ENCODE results near the gene ADCK1.

DNA sequence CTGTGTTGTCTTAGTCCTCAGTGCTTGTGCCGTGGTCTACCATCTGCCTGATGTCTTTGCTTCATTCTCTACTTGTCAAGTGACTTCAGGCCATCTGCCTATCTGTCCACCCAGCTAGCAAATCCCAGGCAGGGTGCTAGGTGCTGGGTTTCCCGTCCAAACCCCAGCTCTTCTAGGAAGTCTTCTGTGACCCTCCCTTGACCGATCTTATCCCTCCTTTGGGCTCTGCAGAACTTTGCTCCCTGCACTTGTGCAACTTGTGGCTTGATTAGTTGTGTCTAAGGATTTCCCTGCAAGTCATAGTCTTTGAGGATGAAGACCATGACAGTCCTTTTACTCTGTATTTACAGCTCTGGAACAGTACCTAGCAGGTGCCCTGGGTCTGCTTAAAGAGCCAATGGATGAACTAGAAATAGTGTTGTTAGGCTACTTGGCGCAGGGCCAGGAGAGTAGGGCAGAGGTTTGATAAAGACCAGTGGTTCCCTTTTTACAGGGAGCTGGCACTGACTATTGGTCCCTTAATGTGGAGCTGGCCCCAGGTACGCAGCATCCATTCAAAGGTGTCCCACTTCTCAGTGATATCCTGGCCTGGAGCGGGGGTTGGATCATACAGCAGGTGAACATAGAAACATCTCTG, 60.1 kb downstream of the ADCK1 start:
- TF ChIP-seq, protein P1, sequence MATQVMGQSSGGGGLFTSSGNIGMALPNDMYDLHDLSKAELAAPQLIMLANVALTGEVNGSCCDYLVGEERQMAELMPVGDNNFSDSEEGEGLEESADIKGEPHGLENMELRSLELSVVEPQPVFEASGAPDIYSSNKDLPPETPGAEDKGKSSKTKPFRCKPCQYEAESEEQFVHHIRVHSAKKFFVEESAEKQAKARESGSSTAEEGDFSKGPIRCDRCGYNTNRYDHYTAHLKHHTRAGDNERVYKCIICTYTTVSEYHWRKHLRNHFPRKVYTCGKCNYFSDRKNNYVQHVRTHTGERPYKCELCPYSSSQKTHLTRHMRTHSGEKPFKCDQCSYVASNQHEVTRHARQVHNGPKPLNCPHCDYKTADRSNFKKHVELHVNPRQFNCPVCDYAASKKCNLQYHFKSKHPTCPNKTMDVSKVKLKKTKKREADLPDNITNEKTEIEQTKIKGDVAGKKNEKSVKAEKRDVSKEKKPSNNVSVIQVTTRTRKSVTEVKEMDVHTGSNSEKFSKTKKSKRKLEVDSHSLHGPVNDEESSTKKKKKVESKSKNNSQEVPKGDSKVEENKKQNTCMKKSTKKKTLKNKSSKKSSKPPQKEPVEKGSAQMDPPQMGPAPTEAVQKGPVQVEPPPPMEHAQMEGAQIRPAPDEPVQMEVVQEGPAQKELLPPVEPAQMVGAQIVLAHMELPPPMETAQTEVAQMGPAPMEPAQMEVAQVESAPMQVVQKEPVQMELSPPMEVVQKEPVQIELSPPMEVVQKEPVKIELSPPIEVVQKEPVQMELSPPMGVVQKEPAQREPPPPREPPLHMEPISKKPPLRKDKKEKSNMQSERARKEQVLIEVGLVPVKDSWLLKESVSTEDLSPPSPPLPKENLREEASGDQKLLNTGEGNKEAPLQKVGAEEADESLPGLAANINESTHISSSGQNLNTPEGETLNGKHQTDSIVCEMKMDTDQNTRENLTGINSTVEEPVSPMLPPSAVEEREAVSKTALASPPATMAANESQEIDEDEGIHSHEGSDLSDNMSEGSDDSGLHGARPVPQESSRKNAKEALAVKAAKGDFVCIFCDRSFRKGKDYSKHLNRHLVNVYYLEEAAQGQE (IDR thresholded peaks at IDR 0.05; ENCODE audit: borderline replicate concordance) = no peak
- TF ChIP-seq, protein P2, sequence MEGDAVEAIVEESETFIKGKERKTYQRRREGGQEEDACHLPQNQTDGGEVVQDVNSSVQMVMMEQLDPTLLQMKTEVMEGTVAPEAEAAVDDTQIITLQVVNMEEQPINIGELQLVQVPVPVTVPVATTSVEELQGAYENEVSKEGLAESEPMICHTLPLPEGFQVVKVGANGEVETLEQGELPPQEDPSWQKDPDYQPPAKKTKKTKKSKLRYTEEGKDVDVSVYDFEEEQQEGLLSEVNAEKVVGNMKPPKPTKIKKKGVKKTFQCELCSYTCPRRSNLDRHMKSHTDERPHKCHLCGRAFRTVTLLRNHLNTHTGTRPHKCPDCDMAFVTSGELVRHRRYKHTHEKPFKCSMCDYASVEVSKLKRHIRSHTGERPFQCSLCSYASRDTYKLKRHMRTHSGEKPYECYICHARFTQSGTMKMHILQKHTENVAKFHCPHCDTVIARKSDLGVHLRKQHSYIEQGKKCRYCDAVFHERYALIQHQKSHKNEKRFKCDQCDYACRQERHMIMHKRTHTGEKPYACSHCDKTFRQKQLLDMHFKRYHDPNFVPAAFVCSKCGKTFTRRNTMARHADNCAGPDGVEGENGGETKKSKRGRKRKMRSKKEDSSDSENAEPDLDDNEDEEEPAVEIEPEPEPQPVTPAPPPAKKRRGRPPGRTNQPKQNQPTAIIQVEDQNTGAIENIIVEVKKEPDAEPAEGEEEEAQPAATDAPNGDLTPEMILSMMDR (IDR thresholded peaks at IDR 0.05; ENCODE audit: poor library complexity, severe bottlenecking) = no peak
- no peak for TF ChIP-seq TAF1 (IDR thresholded peaks at IDR 0.05; ENCODE audit: low read depth)

Measured in neural cell (in vitro differentiated cells).